Right kidney (tissue), 1 donor: ENCODE results near the gene HAS3.

Source experiments
- DNase-seq: peaks from one replicate; pipeline ENCODE4 v3.0.0-alpha.2; 2016

The HAS3 gene

DNA sequence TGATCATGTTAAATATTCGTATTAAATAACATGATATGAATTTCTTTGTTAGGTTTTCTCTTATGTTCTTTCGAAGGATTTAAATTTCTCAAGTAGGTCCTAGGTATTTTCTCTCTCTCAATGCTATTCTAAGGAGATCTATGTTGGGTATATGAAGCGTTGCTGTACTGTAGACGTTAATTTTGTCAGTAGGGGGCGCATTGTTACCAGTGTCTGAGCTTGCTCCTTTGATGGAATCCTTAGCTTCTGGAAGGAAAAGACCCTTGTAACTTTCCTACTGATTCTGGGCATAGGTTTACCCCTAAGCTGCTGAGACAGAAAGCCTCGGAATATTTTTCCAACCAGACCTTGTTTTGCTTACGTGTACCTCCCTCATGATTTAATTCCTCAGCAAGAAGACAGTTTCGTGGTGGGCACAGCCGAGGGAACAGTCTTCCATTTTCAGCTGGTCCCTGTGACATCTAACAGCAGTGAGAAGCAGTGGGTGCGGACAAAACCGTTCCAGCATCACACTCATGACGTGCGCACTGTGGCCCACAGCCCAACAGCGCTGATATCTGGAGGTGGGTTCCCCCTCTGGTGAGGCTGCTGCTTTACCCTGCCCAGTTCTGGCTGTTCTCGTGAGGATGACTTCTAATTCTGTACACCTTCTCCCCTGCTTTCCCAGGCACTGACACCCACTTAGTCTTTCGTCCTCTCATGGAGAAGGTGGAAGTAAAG is 44.9 kb downstream of the HAS3 start:
- no peak for DNase-seq

DNA sequence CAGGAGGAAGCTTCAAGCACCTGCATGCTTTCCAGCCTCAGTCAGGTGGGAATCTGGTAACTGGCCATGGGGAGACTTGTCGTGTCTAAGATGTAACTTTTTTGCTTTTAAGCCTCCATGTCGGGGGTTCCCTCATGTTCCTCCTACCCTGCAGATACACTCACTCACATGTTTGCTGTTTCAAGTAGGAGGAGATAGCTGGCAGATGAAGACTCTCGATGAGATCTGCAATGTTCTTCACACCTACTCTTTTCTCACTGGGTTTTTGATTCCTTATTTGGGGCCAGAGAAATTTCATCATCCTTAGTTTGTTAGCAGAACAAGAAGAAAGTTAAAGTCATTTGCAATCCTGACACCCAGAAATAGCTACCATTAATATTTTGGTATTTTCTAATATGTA is 51.7 kb downstream of the HAS3 start:
- no peak for DNase-seq

DNA sequence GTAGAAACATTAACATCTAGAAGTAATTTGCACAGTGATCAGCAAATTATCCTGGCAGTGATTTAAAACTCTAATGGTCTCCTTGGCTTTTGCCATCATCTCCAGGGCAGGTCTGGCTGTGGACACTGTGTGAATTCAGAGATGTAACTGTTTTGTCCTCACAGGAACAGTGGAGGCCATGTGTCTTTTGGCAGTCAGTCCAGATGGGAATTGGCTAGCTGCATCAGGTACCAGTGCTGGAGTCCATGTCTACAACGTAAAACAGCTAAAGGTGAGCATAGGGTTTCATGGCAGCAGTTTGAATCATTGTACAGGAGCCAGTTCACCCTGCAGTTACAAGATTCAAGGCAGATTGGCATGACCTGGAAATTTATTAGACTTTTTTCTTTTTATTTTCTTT is 54.7 kb downstream of the HAS3 start:
- DNase-seq: no peak

DNA sequence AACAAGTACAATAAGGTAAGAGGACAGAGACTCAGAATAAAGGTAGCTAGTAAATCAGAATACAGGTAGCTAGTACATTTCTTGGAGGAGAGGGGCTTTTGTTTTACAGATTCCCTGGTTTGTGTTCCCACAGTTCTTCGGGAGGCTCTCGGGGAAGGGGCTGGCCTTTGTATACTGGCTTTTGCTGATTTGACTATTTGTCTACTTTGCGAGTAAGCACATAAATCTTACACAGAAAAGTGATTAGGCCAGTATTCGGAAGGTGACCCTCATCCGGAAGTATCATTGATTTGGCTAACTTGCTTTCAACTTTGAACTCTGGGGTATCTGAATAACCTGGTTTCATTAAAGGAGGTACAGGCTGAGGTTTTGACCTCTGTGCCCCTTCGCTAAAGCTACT is 60.1 kb downstream of the HAS3 start:
- DNase-seq: no peak

DNA sequence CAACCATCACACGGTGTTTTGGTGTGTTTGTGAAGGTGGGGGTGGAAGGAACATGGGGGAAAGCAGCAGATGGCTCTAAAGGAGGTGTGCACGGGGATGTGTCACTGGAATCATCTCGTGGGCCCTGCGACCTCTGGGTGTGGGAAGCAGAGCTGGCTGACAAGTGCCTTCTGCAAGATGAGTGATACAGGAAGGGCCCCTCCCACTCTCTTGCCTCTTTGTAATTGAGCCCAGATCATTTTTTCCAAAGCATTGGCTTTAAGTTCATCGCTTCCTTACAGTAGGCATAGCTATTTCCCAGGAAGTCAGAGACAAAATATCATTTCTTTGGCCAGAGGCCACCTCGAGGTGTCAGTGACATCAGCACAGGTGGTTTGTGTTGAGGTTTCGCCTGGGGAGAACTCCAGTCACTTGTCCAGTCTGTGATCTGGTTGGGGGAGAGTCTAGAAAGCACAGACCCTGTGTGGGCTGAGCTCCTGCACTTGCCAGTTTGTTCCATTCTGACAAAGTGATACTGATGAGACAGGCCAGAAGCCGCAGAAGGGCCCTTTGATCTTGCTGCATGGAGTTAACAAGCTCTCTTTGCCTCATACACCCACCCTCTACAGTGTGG is 60.9 kb downstream of the HAS3 start:
- no peak for DNase-seq

DNA sequence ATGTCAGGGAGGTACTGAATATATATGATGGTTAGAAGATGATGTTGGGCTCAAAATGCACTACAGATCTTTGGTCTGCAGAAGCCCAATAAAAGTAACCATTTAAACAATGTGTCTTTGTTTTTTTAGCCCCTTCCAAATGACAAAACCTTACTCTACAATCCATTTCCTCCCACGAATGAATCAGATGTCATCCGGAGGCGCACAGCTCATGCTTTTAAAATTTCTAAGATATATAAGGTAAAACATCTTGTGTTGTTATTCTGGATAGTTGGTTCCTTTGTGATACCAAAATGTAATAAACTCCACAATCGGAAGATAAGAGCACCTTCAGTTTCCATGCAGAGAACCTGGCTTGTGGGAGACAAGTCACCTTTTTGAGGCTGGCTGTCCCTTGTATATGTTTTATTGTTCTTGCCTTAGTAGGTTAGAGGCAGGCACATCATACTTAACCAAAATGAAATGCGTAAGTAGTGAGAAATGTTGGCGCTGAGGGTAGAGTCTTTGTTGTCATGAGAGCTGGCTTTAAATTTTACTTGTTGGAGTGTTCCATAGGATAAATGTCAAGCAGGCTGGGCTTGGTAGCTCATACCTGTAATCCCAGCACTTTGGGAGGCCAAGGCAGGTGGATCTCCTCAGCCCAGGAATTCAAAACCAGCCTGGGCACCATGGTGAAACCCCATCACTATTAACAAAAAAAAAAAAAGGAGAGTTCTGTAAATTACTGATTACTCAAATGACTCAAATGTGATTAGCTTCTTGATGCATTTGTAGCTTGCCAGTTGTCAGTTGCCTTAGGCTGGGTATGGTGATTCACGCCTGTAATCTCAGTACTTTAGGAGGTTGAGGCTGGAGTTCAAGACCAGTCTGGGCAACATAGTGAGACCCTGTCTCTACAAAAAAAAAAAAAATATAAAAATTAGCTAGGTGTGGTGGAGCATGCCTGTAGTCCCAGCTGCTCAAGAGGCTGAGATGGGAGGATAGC is 61.8 kb downstream of the HAS3 start:
- no peak for DNase-seq
